ENCODE results near the gene HIC1.

DNA sequence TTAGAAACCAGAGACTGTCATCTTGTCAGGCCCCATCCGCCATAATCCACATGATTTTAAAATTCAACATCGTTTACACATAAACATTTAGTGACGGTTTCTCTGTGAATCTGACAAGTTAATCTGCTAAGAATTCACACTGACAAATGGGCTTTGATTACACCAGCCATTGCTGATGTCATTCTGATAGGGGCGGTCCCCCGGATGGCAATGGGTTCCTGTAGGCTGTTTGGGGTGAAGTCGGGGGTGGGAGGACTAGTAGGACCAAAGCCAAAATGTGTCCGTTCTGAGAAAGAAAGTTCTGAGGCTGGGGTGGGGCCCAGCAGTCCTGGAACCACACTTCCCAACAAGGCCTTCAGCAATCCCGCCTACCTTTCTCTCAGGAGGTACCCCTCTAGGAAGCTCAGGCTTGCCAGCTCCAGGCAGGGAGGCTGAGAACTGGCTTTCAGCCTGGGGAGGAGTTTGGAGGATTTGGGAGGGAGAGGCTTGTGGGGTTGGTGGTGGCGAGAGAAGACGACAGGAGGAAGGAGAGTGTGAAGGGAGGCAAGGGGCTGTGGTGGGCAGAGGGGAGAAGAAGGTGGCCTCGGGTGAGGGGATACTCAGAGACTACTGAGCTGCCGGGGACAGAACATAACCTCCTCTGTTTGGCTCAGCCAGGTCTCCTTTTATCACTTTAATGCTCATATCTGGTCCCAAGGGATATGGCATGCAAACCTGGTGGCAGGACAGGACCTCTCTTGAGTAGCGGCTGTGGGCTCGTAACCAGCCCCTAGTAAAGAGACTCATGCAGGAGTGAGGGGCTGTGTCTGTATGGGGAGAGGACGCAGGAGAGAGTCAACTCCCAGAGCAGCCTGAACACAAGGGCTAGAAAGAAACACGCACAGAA is 8.6 kb downstream of the HIC1 start:
- TF ChIP-seq CTCF (IDR thresholded peaks at IDR 0.05; ENCODE audit: poor library complexity) (no peak), EZH2 (IDR thresholded peaks at IDR 0.05; ENCODE audit: borderline replicate concordance) (no peak)
